H54 (cell line): ENCODE results near the gene TP53TG3D.
"Not testable (repeated sequence)": the region's sequence is repeated elsewhere in the genome, so short reads cannot be mapped to it uniquely, and the experiment has no call there.

Source experiments
- DNase-seq: peaks from one replicate; pipeline ENCODE4 v3.0.0; 2011; ENCODE audit warnings: low spot score, mixed read lengths; ENCODE audit not compliant: insufficient read length
- FAIRE-seq: peaks from 3 replicates; lab custom pipeline; 2011; peaks lifted over from hg19 to GRCh38; lab: Jason Lieb, UNC

TP53TG3D gene, protein sequence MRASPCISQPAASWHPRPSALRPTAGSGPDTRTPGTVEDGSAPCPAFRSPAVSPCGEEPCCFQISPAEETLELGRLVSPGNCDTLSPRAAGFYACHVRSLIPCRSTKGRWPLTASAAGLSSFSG

GRCh38 chr16:32252986-32253385 lies at the start of gene TP53TG3D:
TSS of gene TP53TG3D (plus strand) at chr16:32253286. CDS start at chr16:32253354, 68 bp downstream.
- not testable (repeated sequence) for FAIRE-seq, DNase-seq

DNA sequence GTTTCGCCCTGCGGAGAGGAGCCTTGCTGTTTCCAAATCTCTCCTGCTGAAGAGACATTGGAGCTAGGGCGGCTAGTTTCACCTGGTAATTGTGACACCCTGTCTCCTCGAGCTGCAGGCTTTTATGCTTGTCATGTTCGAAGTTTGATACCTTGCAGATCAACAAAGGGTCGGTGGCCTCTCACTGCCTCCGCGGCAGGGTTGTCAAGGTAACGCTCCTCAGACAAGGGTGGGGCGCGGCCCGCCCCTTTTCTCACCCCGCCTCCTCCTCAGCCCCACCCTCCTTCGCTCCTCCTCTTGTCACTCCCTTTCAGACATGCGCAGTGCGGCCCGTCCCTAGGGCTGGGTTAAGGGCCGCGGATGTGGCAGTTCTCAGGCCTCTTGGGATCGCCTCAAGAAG lies 421 bp downstream of the TP53TG3D start:
- not testable (repeated sequence) for DNase-seq, FAIRE-seq

GRCh38 chr16:32261526-32261925 lies 8.4 kb downstream of the TP53TG3D start:
- not testable (repeated sequence) for FAIRE-seq

GRCh38 chr16:32263552-32263951 lies 10.5 kb downstream of the TP53TG3D start:
- DNase-seq, FAIRE-seq: not testable (repeated sequence)

More at GRCh38 chr16:32261526-32261925, 8.4 kb downstream of the TP53TG3D start:
- not testable (repeated sequence) for DNase-seq

DNA sequence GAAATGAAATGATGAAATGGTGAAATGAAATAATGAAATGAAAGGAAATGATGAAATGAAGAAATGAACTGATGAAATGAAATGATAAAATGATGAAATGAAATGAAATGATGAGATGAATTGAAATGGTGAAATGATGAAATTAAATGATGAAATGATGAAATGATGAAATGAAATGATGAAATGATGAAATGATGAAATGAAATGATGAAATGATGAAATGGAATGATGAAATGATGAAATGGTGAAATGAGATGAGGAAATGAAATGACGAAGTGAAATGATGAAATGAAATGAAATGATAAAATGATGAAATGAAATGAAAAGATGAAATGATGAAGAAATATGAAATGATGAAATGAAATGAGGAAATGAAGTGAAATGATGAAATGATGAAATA lies 28.8 kb downstream of the TP53TG3D start:
- FAIRE-seq, DNase-seq: not testable (repeated sequence)

GRCh38 chr16:32283024-32283423 lies 29.9 kb downstream of the TP53TG3D start:
- not testable (repeated sequence) for FAIRE-seq, DNase-seq

- FAIRE-seq, DNase-seq: not testable (repeated sequence)
These were observed 30.9 kb downstream of the TP53TG3D start for GRCh38 chr16:32283917-32284495.

- DNase-seq, FAIRE-seq: not testable (repeated sequence)
These were observed 32.0 kb downstream of the TP53TG3D start for GRCh38 chr16:32284800-32285796.

GRCh38 chr16:32286193-32286592 lies 33.1 kb downstream of the TP53TG3D start:
- FAIRE-seq, DNase-seq: not testable (repeated sequence)

GRCh38 chr16:32287743-32288142 lies 34.7 kb downstream of the TP53TG3D start:
- not testable (repeated sequence) for FAIRE-seq, DNase-seq

- not testable (repeated sequence) for FAIRE-seq, DNase-seq
These were observed 36.1 kb downstream of the TP53TG3D start for GRCh38 chr16:32289197-32289596.

DNA sequence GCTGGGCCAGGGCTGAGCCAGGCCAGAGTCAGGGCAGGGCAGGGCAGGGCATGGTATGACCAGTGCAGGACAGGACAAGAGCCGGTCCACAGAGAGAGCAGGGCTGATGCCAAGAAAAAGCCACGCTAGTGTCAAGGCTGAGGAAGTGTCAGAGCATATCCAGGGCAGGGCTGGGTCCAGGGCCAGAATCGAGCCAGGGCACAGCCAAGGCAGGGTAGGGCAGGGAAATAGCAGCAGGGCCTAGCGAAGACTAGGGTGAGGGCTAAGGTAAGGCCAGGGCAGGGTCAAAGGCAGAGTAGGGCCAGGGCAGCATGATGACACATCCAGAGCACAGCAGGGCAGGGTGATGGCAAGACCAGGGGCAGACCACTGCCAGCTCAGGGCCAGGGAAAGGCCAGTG lies 49.7 kb downstream of the TP53TG3D start:
- not testable (repeated sequence) for FAIRE-seq, DNase-seq
